ENCODE measurements around the gene VWC2L.

Gene VWC2L

DNA sequence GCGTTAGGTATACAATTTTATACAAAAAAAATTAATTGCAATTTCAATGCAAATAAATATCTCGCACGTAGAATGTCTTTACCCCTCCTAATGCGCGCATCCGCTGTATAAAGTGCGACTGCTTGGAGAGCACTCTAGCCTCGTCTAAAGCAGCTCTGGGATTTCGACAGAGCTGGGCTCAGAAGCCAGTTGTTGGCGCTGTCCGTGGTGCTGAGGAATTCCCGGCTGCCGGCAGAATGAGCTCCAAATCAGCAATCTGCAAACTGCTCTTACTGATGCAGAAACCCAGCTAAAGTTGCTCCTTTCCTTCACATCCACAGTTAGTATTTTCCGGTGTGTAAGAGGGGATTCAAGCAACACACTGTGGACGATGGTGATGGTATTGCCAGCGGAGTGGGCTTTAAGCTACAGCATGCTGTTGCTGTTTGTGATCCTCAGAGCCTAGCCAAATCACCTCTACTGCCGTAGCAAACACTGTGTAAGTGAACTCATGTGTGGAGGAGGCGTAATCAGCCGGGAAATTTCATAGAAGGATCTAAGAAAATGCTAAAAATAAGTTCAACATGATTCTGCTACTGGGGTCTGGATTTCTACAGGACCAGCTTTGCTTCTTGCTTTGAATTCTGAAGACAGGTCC lies at the start of gene VWC2L:
TSS of gene VWC2L (plus strand) at position 137 of the 637 bp plus-strand sequence. CDS start 3,140 bp downstream, outside the sequence.
- DNase-seq (ENCODE audit: low read depth, low spot score) = peak; percentile 22

DNA sequence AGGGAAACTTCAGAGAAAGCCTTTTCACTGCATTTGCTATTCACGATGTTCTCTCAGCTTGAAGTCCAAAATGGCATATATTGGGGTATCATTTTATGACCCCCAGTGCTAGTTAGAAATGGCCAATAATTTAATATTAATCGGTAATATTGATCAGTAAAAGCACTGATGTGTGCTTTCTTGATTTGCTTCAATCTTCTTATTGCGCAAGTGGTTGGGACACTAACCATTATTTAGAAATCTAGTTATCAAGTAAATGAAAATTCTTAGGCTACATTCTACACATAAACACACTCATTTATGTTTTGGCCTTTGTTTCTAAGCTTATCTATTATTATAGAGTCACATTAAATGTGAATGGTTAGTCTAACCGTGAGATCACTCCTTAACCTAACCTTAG lies 49.7 kb upstream of the VWC2L start:
- no peak for DNase-seq (ENCODE audit: low read depth, low spot score)

DNA sequence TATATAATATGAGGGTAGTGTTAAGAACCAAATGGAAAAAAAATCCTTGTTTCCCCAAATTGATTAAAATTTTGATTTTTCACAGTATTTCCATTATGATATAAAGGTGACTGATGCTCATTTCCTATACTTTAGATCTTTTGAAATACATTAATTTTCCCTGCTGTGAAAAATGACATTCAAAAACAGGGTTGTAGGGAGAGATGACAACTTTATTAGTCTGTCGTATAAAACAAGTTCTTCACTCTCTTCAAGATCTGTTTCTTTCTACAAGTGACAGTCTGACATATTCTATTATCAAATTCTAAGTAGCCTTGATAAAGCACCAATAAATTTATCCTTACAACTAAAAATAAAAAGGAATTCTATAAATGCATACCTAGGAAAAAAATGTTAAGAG lies 45.3 kb upstream of the VWC2L start:
- no peak for DNase-seq (ENCODE audit: low read depth, low spot score)

DNA sequence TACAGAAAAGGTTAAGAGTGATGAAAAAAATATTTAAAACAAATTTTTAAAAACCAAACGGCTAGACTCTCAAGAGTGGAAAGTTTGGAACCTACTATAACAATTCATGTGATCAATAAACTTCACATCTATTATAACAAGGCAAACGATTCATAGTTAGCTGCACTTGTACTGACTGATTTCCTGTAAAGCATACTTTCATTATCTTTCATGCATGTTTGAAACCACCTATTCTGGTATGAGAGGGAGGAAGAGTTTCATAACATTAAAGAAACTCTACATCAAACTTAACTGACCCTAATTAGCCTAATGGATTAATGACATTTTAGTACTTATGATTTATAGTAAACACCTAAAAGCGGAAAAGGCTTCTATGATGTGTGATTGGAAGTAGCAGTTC lies 43.7 kb upstream of the VWC2L start:
- no peak for DNase-seq (ENCODE audit: low read depth, low spot score)

DNA sequence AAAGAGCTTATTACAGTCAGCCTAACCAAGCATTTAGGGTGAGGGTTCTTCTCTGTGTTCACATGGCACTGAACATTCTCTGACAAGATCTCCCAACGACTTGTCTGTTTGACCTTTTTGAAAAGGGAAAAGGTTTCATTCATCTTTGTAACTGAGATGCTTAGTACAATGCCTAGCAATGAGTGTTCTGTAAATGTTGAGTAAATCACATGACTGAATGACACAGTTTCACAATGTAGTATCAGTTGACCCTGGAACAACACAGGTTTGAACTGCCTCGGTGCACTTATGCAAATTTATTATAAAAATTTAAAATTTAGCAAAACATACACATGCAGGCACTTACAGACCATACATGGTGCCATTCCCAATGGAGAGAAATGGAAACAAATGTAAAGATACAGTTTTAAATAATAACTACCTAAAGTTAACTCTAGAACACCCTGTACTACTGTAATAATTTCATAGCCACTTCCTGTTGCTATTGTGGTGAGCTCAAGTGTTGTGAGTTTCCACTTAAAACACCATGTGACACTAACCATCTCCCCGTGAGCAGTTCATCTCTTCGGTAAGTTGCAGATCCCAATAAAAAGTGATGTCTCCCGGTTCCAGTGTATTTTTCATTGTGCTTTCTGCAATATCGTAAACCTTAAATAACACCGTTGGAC lies 34.1 kb upstream of the VWC2L start:
- DNase-seq (ENCODE audit: low read depth, low spot score) = no peak

DNA sequence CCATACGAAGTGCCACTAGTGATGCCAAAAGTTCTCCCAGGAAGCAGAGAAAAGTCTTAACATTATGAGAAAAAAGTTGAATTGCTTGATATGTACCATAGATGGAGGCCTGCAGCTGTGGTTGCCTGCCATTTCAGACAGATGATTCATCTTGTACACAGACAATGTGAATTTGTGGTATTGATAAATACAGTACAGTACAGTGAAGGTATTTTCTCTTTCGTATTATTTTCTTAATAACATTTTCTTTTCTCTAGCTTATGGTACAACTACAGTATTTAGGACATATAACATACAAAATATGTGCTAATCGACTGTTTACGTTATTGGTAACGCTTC lies 33.6 kb upstream of the VWC2L start:
- DNase-seq (ENCODE audit: low read depth, low spot score) = no peak

DNA sequence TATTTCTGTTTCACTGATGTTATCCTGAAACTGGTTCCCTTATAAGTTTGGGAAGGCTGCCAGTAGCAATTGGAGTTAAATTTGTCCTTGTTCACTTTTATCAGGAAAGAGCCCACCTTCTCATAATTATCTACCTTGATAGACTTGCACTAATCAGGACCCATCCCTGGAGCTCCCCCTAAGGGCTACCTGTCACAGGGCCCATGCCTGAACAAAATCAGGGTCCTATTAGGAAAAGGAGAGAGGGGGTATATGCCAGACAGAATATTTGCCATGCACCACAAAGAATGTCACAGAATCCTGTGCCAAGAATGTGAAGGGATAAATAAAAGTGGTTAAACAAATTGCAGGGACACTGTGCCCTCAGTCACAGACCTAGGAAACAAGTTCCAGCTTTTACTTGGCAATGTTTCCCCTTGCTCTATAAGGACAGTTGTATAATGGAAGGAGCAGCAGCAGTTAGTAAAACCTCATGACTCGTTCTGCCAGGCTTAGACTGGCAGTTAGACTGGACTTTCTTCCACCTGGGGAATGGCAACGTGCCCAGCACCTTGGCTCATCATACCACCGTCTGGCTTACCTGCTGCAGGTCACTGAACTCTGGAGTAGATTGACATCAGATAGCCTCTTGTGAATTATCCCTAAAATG lies 32.3 kb upstream of the VWC2L start:
- DNase-seq (ENCODE audit: low read depth, low spot score) = no peak

DNA sequence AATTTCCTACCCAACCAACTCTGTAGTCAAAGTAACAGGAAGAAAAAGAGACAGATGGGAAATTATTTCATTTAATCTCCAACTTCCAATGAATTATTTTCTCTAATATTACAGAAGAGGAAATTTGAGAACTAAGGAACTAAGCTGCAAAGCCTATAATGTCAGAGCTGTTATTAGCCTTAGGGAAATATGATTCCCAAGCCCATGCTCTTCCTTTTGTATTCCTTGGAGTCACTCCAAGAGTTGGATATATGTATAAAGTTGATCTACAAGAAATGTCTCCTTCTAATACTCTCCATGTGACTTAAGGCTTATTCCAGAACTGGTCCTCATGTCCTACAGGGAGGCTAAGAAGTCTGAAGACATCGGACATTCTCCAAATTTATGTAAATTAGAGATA lies 31.6 kb upstream of the VWC2L start:
- no peak for DNase-seq (ENCODE audit: low read depth, low spot score)

DNA sequence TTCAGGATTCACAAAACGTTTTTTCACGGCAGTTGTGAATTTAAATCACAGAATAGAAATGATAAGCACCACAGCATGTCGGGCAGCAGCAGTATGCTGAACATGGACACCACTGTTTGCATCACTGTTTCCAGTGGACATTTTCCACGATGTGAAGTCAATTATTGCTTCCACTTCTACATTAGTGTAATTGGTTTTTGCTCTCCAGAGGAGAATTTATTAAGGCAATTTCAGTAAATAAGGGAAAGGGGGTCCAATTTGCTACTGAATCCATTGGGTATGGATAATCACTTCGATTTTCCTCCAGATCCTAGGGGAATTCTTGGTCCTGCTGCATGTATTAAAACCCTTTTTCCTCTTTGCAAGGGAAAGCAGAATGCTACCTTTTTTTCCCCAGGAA lies 30.2 kb upstream of the VWC2L start:
- DNase-seq (ENCODE audit: low read depth, low spot score) = no peak

DNA sequence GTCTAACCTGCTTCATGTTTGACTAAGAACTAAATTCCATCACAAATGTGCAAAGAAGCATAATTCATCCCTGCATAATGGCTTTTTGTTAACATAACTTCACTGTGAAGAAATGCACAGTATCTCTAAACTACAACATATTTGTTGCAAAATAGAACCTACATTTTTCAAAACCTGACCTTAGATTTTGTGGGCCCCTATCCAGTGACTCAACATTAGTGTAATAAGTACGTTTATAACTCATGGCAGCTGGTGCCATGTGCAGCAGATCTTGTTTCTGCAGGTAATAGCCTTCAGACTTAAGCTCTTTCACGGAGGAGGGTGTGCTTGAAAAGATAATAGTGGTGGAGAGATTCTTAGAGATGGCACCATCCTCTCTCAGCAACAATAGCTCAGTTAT lies 28.6 kb upstream of the VWC2L start:
- DNase-seq (ENCODE audit: low read depth, low spot score) = no peak

DNA sequence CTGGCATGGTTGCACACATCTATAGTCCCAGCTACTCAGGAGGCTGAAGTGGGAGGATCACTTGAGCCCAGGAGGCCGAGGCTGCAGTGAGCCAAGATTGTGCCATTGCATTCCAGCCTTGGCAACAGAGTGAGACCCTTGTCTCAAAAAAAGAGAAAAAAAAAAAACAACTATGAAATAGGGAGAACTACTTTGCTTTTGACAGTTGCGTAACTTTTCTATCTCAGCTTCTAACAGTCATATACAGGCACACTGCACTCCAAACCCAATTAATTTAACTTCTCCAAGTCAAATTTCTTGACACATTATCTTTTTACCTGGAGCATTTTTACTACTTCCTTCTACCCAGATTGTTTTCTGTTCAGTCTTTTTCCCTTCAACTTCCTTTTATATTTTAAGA lies 24.1 kb upstream of the VWC2L start:
- no peak for DNase-seq (ENCODE audit: low read depth, low spot score)

DNA sequence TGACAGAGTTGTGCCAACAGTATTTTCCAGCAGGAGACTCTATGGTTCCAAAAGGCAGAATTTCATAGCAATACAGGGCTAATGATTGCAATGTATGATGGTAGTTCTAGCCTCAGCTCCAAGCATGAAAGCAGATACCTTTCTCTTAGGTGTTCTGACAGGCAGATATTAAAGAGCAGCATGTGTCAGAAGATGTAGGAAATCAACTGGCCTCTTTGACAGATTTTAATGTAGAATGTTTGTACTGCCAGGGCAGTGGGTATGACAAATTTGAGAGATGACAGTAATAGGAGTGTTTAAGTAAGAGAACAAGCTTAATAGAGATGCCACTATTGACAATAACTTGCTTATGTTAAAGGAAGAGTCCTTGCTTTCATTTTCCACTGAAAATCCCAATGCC lies 21.5 kb upstream of the VWC2L start:
- DNase-seq (ENCODE audit: low read depth, low spot score) = no peak

DNA sequence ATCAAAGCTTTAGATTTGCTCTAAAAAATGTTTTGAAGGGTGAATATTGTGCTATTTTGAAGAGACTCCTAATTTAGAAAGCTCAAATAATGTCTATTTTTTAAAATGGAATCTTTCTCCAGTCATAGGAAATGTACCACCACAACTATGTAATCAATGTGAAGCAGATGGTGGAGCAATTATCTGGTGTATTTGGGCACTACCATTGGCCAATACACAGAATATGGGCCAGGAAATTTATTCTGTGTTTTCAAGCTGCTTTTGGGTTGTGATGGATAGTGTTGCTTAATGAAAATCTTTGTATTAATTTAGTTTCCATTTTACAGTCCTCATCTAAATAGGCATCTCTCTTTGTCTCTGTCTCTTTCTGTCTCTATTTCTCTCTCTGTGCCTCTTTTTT lies 17.1 kb upstream of the VWC2L start:
- no peak for DNase-seq (ENCODE audit: low read depth, low spot score)

DNA sequence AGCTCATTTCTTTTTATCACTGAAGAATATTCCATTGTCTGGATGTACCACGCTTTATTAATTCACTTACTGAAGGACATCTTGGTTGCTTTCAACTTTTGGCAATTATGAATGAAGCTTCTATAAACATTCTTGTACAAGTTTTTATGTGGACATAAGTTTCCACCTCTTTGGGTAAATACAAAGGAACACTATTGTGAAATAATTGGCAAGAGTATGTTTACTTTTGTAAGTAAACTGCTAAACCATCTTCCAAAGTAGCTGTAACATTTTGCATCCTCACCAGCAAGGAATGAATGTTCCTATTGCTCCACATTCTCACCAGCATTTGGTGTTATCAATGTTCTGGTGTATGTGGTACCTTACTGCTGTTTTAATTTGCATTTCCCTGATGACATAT lies 15.8 kb upstream of the VWC2L start:
- DNase-seq (ENCODE audit: low read depth, low spot score) = no peak

DNA sequence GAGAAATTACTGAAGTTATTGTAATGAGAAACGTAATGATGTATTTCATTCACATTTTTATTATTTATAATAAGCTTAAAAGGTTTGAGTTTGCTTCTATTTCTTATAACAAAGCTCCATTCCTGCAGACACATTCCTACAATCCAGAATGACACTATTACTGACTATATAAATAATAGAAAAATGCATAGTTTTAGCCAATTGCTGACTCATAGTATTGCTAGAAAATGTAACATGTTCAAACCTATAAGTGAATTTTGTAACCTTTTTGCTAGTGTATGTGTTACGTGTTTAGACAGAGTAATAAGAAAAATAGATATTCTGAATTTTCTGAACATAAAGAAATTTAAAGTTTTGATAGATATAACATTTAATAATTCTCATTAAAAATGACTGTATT lies 9.3 kb upstream of the VWC2L start:
- DNase-seq (ENCODE audit: low read depth, low spot score) = no peak

DNA sequence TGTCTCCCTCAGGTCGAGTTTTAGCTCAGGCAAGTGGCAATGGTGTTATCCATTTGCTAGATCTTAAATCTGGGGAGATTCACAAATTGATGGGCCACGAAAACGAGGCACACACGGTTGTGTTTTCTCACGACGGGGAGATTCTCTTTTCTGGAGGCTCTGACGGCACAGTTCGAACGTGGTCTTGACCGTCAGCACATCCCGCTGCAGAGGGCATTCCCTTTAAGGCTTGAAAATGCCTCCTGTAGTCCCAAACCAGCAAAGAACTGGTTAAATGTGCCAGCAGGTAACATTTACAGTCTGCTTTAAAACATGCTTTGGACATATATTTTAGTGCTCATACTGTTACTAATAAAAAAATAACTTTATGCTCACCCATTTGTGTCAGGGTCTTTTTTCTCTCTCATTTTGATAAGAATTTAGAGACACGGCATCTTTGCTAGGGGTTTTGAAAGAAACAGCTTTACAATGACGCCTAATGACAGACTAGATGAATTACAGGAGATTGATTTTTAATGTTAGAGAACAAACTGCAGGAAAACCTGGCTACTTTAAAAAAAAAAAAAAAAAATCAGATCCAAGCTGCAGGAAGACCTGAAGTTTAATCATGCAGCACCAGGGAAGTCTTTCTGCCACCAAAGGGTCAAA lies 602 bp upstream of the VWC2L start:
- no peak for DNase-seq (ENCODE audit: low read depth, low spot score)

DNA sequence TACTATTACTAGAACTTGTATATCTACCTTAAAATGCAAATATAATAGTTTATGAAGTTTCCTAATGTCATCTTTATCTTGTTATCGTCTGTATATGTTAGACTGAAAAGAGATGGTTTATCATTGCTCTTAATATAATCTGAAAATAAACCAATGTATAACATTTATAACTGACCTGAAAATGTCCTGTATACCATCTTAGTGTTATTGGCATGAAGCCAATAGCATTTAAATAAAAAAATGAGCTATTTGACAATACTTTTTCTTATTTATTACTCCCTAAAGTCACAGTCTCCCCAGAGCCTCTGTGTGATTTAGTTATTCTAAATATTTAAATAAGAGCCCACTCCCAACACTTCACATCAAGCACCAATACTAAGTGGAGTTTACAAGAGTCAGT lies 1.8 kb downstream of the VWC2L start:
- no peak for DNase-seq (ENCODE audit: low read depth, low spot score)

DNA sequence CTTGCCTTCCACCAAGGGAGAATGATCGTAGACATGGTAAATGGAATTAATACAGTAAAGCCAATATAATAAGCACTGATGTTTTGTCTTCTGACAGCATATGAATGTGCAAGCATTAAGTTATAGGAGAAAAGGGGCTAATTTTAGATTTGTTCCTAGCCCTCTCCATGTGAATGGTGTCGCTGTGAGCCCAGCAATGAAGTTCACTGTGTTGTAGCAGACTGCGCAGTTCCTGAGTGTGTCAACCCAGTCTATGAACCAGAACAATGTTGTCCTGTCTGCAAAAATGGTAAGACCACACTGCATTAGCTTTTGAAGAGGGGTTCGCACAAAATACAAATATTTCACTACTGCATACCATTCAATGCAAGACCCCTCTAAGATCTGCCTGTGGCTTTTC lies 25.6 kb downstream of the VWC2L start:
- DNase-seq (ENCODE audit: low read depth, low spot score) = no peak

DNA sequence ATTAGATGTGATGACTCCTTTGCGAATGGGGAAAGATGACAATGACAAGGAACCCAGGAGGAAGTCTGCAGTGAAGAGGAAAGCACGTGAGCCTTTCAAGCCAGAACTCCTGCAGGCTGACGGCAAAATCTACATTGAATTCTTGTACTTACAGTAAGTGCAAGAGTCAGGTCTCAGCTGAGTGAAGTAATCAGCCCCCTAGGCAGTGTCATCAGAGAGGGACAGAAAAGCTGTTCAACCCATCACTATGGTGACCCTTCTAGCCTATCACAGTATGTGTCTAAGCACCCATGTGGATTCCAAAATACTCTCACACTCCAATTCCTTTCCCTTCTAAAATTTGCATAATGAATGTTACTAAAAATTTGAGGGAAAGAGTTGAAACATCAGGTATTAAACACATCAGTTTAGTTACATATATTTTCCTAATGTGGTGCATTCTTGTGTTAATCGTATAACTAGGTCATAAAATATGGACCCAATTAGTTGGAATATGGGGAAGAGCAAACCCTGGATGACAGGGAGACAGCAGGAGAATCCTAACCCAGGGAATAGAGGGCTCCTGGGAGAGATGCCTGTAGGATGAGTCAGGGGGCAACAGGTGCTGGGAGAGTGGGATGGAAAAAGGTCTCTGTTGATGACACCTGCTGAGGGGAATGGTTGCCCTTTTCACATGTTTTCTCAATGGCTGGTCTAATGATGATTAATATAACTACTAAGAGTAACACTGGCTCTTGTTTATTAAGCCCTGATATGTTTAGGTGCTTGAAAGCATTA lies 39.5 kb downstream of the VWC2L start:
- no peak for DNase-seq (ENCODE audit: low read depth, low spot score)

DNA sequence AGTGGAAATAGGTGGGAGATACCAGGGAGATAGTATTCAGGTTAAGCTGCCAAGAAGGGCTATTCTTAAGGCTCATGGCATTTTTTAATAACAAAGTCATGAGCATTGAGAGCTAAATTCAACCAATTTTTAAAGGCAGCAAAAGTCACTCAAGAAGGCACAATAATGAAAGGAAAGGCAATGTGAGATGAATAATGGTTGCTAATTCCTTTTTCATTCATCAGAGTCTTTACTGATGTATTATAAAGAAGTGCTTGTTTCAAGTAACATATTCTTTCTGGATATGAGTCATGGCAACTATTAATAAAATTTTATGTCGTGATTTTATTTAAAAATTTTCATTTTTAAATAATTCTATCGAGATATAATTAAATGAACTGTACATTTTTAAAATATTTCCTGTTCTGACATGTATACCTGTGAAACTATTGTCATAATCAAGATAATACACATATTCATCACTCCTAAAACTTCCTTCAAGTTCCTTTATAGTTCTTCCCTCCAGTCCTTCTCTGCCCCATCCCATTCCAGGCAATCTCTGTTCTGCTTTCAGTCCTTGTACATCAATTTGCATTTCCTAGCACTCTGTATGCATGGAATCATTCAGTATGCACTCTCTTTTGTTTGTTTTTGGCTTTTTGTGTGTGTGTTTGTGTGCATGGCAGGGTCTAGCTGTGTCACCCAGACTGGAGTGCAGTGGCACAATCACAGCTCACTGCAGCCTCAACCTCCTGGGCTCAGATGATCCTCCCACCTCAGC lies 40.8 kb downstream of the VWC2L start:
- DNase-seq (ENCODE audit: low read depth, low spot score) = no peak

DNA sequence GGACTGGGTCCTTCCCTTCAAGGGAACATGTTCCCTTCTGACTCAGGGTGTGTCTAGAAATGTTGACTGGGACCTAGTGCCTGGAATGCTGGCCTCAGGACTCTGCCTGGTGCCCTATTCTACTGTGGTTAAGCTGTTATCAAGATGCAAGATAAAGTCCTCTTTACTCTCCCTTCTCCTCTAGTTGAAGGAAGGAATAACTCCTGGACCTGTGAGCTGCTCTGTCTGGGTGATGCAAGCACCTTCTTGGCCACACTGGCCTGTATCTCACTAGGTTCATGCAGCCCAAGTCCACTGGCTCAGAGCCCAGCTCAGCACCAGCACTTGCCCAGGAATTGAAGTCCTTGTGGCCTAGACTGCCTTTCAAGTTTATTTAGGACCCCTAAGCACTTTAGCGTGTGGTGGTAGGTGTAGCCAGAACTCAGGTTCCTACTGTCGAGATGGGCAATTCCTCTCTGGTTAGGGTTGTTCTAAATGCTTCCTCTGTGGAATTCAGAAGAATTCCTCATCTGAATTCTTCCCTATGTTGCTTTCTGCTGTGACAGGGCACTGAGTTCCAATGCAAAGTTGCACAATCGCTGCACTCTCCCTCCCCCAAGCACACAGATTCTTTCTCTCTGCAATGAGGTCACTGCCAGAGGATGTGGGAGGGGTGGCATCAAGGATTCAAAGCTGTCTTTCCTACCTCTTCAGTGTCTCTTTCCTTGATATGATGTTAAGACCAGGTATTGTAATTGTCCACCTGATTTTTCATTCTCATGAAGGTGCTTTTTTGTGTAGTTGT lies 54.7 kb downstream of the VWC2L start:
- DNase-seq (ENCODE audit: low read depth, low spot score) = no peak

Measured in brain pericyte (primary cell).